ENCODE results near the gene CIBAR2.
"Not testable (repeated sequence)": the region's sequence is repeated elsewhere in the genome, so short reads cannot be mapped to it uniquely, and the experiment has no call there.

The CIBAR2 gene

GRCh38 chr16:85057212-85057889 is 54.9 kb downstream of the CIBAR2 start:
- no peak for FAIRE-seq

GRCh38 chr16:85056211-85056748 is 56.0 kb downstream of the CIBAR2 start:
- FAIRE-seq = no peak

DNA sequence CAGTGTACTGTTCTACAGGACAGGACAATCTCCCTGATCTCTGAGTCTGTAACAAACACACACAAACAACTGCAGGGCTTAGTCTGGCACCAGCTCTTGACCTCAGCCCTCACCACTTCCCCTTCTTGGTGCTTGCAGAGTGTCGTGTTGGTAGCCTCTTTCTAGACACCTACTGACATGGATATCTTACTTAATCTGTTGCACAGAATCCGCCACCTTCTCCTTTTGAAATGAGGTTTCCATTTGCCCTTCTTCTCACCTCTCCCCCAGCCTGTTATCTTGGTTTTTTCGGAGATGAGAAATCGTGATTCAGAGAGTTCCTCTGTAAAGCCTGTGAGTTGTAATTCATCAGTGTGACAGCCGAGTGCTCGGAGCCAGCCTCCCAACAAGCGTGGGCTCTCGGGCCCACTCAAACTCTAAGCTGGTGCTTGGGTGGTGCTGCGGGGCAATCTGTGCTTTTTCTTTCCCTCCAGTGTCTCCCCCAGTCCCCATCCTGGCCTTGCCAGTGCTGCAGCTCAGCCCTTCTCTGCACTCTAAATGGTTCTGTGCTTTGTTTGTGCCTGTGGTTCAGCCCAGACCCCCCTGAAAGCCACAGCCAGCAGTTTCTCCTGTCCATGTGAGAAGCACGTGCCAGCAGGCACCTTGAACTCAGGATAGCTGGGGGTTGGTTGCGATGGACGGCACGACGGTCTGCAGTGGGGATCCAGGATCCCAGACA is 56.6 kb downstream of the CIBAR2 start:
- FAIRE-seq = no peak

GRCh38 chr16:85054948-85055492 is 57.3 kb downstream of the CIBAR2 start:
- no peak for FAIRE-seq

- not testable (repeated sequence) for FAIRE-seq
These were observed 58.0 kb downstream of the CIBAR2 start for GRCh38 chr16:85054321-85054720.

- FAIRE-seq = no peak
These were observed 59.7 kb downstream of the CIBAR2 start for GRCh38 chr16:85052536-85052935.

GRCh38 chr16:85051683-85052082 is 60.6 kb downstream of the CIBAR2 start:
- FAIRE-seq = no peak

DNA sequence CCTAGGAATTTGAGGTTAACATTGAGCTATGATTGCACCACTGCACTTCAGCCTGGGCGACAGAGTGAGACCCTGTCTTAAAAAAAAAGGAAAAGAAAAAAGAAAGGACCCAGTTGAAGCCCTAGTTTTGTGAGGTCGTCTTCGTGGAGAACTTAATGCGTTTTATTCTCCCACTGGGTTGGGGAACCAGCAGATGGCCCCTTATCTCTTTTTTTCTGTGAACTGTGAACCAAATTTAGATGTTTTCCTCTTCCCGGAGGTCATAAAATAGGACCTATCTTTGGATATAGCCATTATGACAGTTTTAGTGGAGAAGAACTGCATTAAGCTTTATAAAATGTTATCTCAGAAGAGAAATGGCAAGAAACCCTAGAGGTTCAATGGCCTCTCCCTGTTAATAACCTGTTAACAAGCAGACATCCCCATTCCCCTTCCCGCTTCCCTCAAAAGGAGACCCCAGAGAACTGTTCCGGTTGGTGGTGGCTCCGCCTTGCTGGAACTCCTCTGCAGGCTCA is 61.1 kb downstream of the CIBAR2 start:
- no peak for FAIRE-seq

DNA sequence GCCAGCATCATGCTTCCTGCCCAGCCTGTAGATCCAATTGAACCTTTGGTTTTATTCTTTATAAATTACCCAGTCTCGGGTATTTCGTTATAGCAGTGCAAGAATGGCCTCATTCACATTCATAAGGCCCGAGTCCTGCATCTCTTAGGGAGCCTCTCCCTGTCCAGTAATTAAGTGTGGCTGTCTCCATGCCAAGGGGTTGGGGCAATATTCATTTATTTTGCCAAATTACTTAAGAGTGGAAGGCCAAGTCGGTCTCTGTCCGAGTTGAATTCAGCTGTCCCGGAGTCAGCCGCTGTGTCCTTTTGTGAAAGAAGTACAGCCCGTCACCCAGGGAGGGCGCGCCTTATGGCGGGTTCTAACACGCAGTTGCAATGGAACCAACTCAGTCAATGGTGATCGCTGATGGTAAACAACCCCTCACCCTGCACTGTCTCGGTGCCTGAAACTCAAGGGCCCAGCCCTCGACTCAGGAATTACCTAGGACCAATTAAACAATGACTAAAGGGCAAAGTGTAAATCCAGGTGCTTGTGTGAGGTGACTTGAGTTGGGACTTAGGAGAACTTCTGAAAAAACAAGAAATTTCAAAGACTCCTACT is 62.5 kb downstream of the CIBAR2 start:
- FAIRE-seq = no peak

- FAIRE-seq = no peak
These were observed 63.2 kb downstream of the CIBAR2 start for GRCh38 chr16:85048921-85049562.
